Activated naive CD4-positive, alpha-beta T cell treated with anti-CD3 and anti-CD28 coated beads for 36 hours (primary cell): ENCODE results near the gene RELL1. TPM values are rescaled to one million over a fixed set of nuclear protein-coding genes. Genes with fewer than 3 reads are reported as not detected.

Experiments used
- CTCF ChIA-PET: fragments of 350-600 bp; sonication (Branson Sonifier 250); formaldehyde crosslinking; loops from one replicate; lab custom pipeline; 2021; ENCODE audit warnings: antibody characterized with exemption; lab: Charles Lee
- DNase-seq: peaks from one replicate; pipeline ENCODE4 v3.0.0-alpha.2; 2020
- H3K27ac Mint-ChIP-seq: one replicate; pipeline ENCODE4 v1.8.0; 2021; ENCODE audit warnings: mild to moderate bottlenecking, mixed read lengths
- H3K27me3 Mint-ChIP-seq: one replicate; pipeline ENCODE4 v1.8.0; 2021; ENCODE audit warnings: low read depth, mixed read lengths
- H3K36me3 Mint-ChIP-seq: one replicate; pipeline ENCODE4 v1.8.0; 2021; ENCODE audit warnings: low read depth, mixed read lengths
- H3K4me1 Mint-ChIP-seq: one replicate; pipeline ENCODE4 v1.8.0; 2021; ENCODE audit warnings: low read depth, mixed read lengths
- H3K4me3 Mint-ChIP-seq: one replicate; pipeline ENCODE4 v1.8.0; 2021; ENCODE audit warnings: mild to moderate bottlenecking, moderate library complexity, mixed read lengths
- H3K9me3 Mint-ChIP-seq: one replicate; pipeline ENCODE4 v1.8.0; 2021; ENCODE audit warnings: mixed read lengths
- intact Hi-C: fragments of 100-400 bp; cut with micrococcal nuclease; formaldehyde crosslinking; loops from one replicate; pipeline ENCODE4 v1.15.1; 2023
- total RNA-seq, 2 experiments: library from RNA; stranded (reverse); gene quantifications; one replicate each; pipeline ENCODE4 v1.2.3, GENCODE V29; 2021

RELL1 gene
- total RNA-seq, 2 experiments from 2014 or later, result 8.7 to 10.3 TPM

DNA sequence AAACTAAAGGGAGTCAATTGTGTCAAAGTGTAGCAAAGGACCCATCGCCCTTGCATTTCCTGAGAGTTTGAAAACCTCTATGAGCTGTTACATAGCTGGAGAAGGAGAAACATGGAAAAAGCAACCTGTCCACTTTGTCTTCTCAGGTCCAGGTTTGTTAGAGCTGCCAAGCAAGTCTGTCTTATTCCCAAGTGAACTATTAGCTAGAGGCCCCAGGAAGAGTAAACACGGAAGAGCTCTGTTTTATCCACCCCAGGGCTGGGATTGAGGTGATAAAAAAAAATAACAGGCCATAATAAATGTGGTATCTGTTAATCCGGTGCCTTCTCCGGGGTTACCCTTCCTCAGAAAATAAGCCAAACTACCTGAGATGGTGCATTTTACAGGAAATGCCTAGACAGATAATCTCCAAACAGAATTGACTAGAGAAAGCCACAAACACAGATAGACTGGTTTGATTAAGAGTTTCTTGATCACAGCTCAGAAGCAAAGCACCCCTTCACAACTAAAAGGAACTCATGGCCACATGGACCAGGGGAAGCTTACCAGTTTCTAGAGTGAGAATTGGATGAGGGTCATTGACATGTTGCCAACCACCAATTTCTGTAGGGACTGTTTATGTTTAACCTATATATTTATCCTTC lies 35.9 kb upstream of the RELL1 start:
- peaks cover 22% of the 10 kb centered on the region for H3K4me1 Mint-ChIP-seq
- DNase-seq, result no peak
- H3K27ac Mint-ChIP-seq, result no peak overlapping the region
- H3K9me3 Mint-ChIP-seq, result no peaks in the 10 kb centered on the region
- H3K36me3 Mint-ChIP-seq, result no peaks in the 10 kb centered on the region
- no peaks in the 10 kb centered on the region for H3K27me3 Mint-ChIP-seq
- intact Hi-C loops, result no loop called here
- CTCF ChIA-PET, result interaction anchor here (0.7 to 1.1 kb wide), 2 partner anchors 11 to 12 kb away, joined by 3 to 4 read pairs; no protein-coding TSS in a partner anchor
- no peak overlapping the region for H3K4me3 Mint-ChIP-seq

DNA sequence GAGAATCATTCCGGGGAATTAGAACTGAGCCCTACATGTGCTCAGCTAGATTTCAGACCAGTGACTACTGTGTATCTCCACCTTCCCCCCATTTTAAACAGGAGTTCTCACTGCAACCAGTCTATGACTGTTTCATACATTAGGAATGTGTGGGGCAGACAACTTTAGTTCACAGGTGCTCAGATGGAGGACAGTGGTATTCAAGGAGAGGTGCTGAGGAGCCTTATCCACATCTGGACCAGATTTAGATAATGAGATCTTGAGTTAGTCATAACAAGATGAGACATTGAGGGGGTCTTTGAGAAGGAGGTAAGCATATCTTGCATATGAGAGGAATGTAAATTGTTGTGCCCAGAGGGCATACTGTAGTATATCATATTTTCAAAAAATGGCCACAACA lies 32.8 kb upstream of the RELL1 start:
- peaks cover 32% of the 10 kb centered on the region for H3K4me1 Mint-ChIP-seq
- CTCF ChIA-PET, result no interaction called here
- H3K27ac Mint-ChIP-seq, result no peak overlapping the region
- no peaks in the 10 kb centered on the region for H3K9me3 Mint-ChIP-seq
- peaks cover 4% of the 10 kb centered on the region for H3K27me3 Mint-ChIP-seq
- no peaks in the 10 kb centered on the region for H3K36me3 Mint-ChIP-seq
- DNase-seq, result no peak
- H3K4me3 Mint-ChIP-seq, result no peak overlapping the region
- intact Hi-C loops, result loop anchor here (5.0 to 10.0 kb wide), 2 partner anchors 1324 to 1397 kb away; no protein-coding TSS in a partner anchor

DNA sequence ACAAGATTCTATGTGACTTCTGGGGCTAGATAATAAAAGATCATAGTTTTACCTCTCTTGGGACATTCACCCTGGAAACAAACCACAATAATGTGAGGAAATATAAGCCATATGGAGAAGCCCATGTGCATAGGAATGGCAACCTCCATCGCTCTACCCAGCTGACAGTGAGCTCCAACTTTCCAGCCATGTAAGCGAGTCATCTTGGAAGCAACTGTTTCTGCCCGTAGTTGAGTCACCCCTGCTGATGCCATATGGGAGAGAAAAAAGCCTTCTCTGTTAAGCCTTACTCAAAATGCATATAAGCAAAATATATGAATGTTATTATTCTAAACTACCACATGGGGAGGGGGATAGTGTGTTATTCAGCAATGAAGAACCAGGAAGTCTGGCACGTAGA lies 31.4 kb upstream of the RELL1 start:
- Mint-ChIP-seq H3K36me3 (no peaks in the 10 kb centered on the region), H3K27ac (no peak overlapping the region), H3K4me1 (peaks cover 26% of the 10 kb centered on the region), H3K4me3 (no peak overlapping the region), H3K9me3 (no peaks in the 10 kb centered on the region), H3K27me3 (peaks cover 4% of the 10 kb centered on the region)
- DNase-seq, result peak; percentile 21
- intact Hi-C loops, result loop anchor here (5.0 to 10.0 kb wide), 2 partner anchors 1323 to 1395 kb away; no protein-coding TSS in a partner anchor
- CTCF ChIA-PET, result interaction anchor here (1.7 kb wide), 1 partner anchor 115 kb away, joined by 4 read pairs; no protein-coding TSS in a partner anchor

DNA sequence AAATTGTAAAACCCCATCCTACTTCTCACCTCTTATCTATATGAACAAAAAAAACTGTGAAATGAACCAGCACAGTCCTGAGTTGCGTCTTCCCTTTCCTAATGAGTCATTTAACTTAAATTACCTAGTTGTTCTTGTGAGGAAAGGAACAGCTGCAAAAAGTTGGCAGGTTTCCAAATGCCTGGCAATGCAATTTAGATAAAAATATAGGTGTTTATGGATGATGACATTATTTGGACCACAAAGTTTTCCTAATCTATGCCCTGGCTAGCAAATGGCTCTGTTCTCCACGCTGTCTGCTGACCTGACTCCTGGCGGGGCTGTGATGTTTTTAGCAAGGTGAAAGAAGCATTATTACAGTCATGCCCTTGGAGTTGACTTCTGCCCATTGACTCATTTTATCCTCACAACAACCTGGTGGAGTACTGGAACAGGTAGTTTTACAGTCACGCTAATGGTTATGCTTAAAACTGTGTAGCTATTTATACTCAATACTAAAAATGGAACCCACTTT lies 29.8 kb upstream of the RELL1 start:
- Mint-ChIP-seq H3K27me3 (peaks cover 4% of the 10 kb centered on the region), H3K4me3 (no peak overlapping the region), H3K9me3 (no peaks in the 10 kb centered on the region), H3K27ac (peak overlapping the region; percentile 77), H3K36me3 (no peaks in the 10 kb centered on the region), H3K4me1 (peaks cover 17% of the 10 kb centered on the region)
- intact Hi-C loops, result loop anchor here (1.0 to 10.0 kb wide), 6 partner anchors 30 to 1394 kb away; partner anchors contain the start of genes RELL1 and TBC1D1
- CTCF ChIA-PET, result interaction anchor here (0.7 to 1.3 kb wide), 2 partner anchors 113 to 395 kb away, joined by 3 to 5 read pairs; no protein-coding TSS in a partner anchor
- peak; percentile 80 for DNase-seq

DNA sequence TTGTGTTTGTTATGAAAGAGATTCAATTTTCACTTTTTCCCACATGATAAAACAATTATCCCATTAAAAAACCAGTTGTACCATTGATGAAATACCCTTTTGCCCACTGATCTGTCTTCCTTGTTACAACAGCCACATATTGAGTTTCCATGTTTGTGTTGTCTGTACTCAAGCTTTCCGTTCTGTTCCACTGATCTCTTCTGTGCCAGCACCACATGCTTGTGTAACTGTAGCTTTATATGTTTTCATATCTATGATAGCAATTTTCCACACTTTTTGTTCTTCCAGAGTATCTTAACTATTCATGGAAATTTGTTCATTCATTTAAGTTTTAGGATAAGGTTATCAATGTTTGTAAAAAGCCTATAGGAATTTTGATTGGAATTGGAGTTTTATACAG lies 24.3 kb upstream of the RELL1 start:
- H3K9me3 Mint-ChIP-seq, result no peaks in the 10 kb centered on the region
- H3K27me3 Mint-ChIP-seq, result peaks cover 4% of the 10 kb centered on the region
- no peaks in the 10 kb centered on the region for H3K36me3 Mint-ChIP-seq
- CTCF ChIA-PET, result interaction anchor here (1.3 kb wide), 1 partner anchor 11 kb away, joined by 3 read pairs; no protein-coding TSS in a partner anchor
- intact Hi-C loops, result loop anchor here (10.0 kb wide), 1 partner anchor 1316 kb away; no protein-coding TSS in a partner anchor
- no peak overlapping the region for H3K4me3 Mint-ChIP-seq
- H3K27ac Mint-ChIP-seq, result no peak overlapping the region
- no peaks in the 10 kb centered on the region for H3K4me1 Mint-ChIP-seq
- DNase-seq, result no peak

DNA sequence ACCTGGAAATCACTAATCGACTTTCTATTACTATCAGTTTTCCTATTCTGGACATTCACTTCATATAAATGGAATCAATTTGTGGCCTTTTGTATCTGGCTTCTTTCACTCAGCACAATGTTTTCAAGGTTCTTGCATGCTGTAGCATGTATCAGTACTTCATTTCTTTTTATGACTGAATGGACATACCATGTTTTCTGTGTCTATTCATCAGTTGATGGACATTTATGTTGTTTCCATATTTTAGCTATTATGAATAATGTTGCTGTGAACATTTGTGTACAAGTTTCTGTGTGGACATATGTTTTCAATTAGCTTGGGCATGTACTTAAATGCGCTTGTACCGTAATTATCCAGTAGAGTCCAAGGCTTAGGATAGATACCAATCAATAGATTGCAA lies 19.9 kb upstream of the RELL1 start:
- Mint-ChIP-seq H3K9me3 (no peaks in the 10 kb centered on the region), H3K27me3 (no peaks in the 10 kb centered on the region), H3K27ac (no peak overlapping the region), H3K36me3 (no peaks in the 10 kb centered on the region), H3K4me3 (no peak overlapping the region), H3K4me1 (no peaks in the 10 kb centered on the region)
- CTCF ChIA-PET, result no interaction called here
- intact Hi-C loops, result no loop called here
- DNase-seq, result no peak

DNA sequence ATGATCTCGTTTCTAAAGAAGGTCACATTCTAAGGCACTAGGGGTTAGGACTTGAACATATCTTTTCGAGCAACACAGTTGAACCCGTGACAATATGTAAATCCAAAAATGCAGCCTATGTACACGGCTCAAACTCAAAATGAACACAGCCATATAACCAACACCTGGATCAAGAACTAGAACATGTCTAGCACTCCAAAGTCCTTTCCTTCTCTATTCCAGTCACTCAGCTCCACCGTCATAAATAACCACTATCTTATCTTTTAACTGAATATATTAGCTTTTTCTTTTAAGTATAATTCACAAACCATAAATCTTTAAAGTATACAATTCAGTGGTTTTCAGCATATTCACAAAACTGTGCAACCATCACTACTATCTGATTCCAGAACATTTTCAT lies 19.4 kb upstream of the RELL1 start:
- Mint-ChIP-seq H3K27ac (no peak overlapping the region), H3K4me3 (no peak overlapping the region), H3K36me3 (no peaks in the 10 kb centered on the region), H3K27me3 (no peaks in the 10 kb centered on the region), H3K4me1 (no peaks in the 10 kb centered on the region), H3K9me3 (no peaks in the 10 kb centered on the region)
- no peak for DNase-seq
- CTCF ChIA-PET, result no interaction called here
- intact Hi-C loops, result no loop called here

DNA sequence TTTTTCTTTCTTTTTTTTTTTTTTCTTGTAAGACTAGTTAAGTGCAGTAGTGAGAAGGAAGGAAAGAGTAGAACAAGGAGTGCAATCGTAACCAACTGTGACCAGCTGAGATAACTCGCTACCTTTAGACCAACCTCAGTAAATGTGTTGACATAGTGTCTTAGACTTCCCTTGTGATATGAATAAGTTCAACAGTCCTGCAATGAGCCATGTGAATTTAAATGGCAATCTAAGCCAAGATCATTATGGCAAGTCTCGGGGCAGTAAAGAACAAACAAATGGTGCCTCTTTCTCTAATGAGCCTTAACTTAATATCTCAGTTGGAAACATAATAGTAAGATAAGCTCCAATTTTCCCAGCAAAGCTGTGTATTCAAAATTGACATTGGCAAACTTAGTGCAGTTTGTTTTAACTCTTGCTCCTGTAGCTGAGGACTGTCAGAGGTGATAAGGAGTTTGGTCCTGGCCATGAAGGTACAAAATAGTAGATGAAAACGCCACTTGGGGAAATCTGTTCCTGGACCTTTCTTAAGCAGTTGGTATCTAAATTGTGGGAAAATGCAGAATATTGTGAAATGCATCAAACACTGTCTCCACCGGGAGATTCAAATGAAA lies 13.8 kb upstream of the RELL1 start:
- Mint-ChIP-seq H3K27ac (no peak overlapping the region), H3K36me3 (no peaks in the 10 kb centered on the region), H3K4me1 (no peaks in the 10 kb centered on the region), H3K9me3 (no peaks in the 10 kb centered on the region), H3K27me3 (no peaks in the 10 kb centered on the region), H3K4me3 (no peak overlapping the region)
- intact Hi-C loops, result no loop called here
- no peak for DNase-seq
- CTCF ChIA-PET, result no interaction called here

DNA sequence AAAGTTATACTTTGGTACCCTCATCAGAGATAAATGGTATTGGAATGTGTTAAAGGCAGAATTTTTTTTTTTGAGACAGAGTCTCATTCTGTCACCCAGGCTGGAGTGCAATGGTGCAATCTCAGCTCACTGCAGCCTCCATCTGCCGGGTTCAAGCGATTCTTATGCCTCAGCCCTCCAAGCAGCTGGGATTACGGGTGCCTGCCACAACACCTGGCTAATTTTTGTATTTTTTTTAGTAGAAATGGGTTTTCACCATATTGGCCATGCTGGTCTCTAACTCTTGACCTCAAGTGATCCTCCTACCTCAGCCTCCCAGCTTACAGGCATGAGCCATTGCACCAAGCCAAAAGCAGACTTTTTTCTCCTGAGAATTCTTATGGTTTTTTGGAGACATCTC lies 11.4 kb upstream of the RELL1 start:
- H3K4me3 Mint-ChIP-seq, result no peak overlapping the region
- intact Hi-C loops, result no loop called here
- CTCF ChIA-PET, result no interaction called here

DNA sequence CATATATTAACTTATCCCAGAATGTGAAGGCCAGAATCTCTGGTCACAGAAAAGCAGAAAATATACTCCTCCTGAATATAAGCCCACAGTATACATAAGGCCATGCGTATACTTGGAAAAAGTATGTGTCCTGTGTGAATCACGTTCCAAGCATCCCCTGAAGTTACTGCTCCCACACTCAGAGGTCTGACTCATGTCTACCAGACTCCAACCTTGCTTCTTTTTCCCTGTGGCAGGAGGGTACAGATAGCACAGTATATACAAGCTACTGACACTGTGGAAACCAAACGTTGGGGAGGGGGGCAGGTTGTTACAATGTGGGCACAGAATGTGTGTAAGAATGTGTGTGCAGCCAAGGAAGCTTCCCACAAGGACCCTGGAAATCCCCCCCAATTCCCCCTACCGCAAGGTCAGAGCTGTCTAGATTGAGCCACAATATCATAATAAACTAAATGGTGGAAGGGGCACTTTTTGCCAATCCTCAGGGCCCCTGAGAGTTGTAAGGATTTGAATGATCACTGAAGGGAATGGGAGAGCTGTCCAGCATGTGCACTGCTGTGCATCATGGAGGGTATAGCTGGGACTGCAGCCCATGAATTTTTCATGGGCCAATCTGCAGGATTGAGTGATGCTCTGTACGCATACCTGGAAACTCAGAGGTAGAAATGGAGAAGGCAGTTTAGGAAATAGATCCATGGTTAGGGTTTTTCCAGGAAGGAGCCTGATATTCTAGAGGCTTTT lies 7.4 kb upstream of the RELL1 start:
- H3K36me3 Mint-ChIP-seq, result no peaks in the 10 kb centered on the region
- intact Hi-C loops, result no loop called here
- H3K4me3 Mint-ChIP-seq, result no peak overlapping the region

More for the DNA sequence above, 11.4 kb upstream of the RELL1 start:
- Mint-ChIP-seq H3K27ac (no peak overlapping the region), H3K36me3 (no peaks in the 10 kb centered on the region), H3K27me3 (no peaks in the 10 kb centered on the region), H3K4me1 (no peaks in the 10 kb centered on the region), H3K9me3 (peaks cover 2% of the 10 kb centered on the region)
- no peak for DNase-seq

DNA sequence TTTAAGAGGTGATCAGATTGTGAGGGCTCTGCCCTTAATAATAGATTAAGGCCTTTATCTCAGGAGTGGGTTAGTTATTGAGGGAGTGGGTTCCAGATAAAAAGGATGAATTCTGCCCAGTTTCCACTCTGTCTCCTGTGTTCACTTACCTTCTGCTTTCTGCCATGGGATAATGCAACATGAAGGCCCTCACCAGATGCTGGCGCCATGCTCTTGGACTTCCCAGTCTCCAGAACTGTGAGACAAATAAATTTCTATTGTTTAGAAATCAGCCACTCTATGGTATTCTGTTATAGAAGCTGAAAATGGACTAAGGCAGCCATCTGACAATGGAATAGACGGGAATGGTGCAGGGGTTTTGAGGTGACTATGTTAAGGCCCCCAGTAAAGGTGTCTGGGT lies 6.9 kb upstream of the RELL1 start:
- H3K27ac Mint-ChIP-seq, result no peak overlapping the region
- H3K27me3 Mint-ChIP-seq, result no peaks in the 10 kb centered on the region
- DNase-seq, result no peak
- CTCF ChIA-PET, result no interaction called here
- H3K4me3 Mint-ChIP-seq, result no peak overlapping the region
- intact Hi-C loops, result no loop called here
- no peaks in the 10 kb centered on the region for H3K4me1 Mint-ChIP-seq
- H3K36me3 Mint-ChIP-seq, result no peaks in the 10 kb centered on the region
- H3K9me3 Mint-ChIP-seq, result peaks cover 3% of the 10 kb centered on the region

More for the DNA sequence above, 7.4 kb upstream of the RELL1 start:
- Mint-ChIP-seq H3K27ac (no peak overlapping the region), H3K4me1 (no peaks in the 10 kb centered on the region), H3K9me3 (peaks cover 3% of the 10 kb centered on the region), H3K27me3 (no peaks in the 10 kb centered on the region)
- CTCF ChIA-PET, result no interaction called here
- no peak for DNase-seq

DNA sequence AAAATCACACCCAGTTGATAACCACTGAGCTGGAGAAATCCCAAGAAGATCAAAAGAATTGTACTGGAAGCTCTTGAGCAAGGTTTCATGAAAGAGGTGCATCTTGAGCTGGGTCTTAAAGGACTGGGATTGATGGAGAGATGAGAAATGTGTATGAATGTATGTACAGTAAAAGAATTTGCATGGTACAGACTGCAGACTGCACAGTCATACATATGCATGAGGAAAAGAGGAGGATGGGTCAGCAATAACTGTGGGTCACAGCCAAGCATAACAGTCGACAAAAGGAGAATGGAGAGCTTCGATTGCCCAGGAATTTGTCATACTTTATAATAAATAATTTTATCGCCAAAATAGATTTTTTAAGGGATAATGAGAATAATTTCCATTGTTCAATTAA lies 4.8 kb upstream of the RELL1 start:
- Mint-ChIP-seq H3K36me3 (no peaks in the 10 kb centered on the region), H3K4me3 (no peak overlapping the region), H3K27me3 (no peaks in the 10 kb centered on the region), H3K4me1 (peaks cover 4% of the 10 kb centered on the region), H3K9me3 (peaks cover 3% of the 10 kb centered on the region), H3K27ac (no peak overlapping the region)
- no peak for DNase-seq
- CTCF ChIA-PET, result interaction anchor here (0.6 to 1.3 kb wide), 2 partner anchors 99 to 142 kb away, joined by 4 read pairs; no protein-coding TSS in a partner anchor
- intact Hi-C loops, result no loop called here
